Effector memory CD4-positive, alpha-beta T cell (primary cell): ENCODE measurements around the gene TIAM2.
A peak's percentile ranks its signal among the peaks of the same experiment; 100 is the strongest.
"Not testable (repeated sequence)": the region's sequence is repeated elsewhere in the genome, so short reads cannot be mapped to it uniquely, and the experiment has no call there.

Experiments used
- DNase-seq, 3 donors: peaks; one replicate each; pipeline ENCODE4 v3.0.0-alpha.2; 2020
- H3K27ac ChIP-seq: 2 replicates; pipeline ENCODE4 v1.7.0; 2013; ENCODE audit warnings: mild to moderate bottlenecking, low read length, moderate library complexity; ENCODE audit not compliant: insufficient read depth, poor library complexity, severe bottlenecking
- H3K27me3 ChIP-seq: replicated peaks from 2 replicates; pipeline ENCODE4 v1.7.0; 2013; ENCODE audit warnings: mild to moderate bottlenecking, low read length; ENCODE audit not compliant: insufficient read depth, control insufficient read depth, poor library complexity, severe bottlenecking
- H3K36me3 ChIP-seq: 2 replicates; pipeline ENCODE4 v1.7.0; 2013; ENCODE audit warnings: mild to moderate bottlenecking, low read length, moderate library complexity; ENCODE audit not compliant: control insufficient read depth, insufficient read depth
- H3K4me1 ChIP-seq: 2 replicates; pipeline ENCODE4 v1.7.0; 2013; ENCODE audit warnings: low read length, mild to moderate bottlenecking; ENCODE audit not compliant: control insufficient read depth, insufficient read depth, poor library complexity, severe bottlenecking
- H3K4me3 ChIP-seq: 2 replicates; pipeline ENCODE4 v1.7.0; 2013; ENCODE audit warnings: low read length, low read depth, mild to moderate bottlenecking; ENCODE audit not compliant: insufficient read depth, poor library complexity, severe bottlenecking
- H3K9me3 ChIP-seq: 2 replicates; pipeline ENCODE4 v1.7.0; 2013; ENCODE audit warnings: mild to moderate bottlenecking, low read length, moderate library complexity; ENCODE audit not compliant: control insufficient read depth

The TIAM2 gene

DNA sequence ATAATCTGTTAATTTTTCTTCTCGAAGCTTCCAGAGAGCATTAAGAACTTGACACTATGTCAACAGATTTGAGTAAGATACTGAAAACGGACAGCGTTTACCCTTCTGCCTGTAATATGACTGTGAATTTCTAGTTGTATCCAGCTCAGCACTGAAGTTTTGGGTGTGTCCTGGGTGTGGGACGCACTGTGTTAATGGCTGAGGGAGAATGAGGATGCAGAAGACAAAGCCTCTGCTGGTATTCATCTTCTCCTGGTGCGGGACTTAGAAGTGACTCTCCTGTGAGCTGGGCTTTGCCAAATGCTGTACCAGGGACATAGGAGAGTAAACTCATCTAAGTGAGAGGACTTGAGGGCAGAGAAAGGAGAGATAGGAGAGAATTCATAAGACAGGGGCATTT is 178.4 kb downstream of the TIAM2 start:
- Histone ChIP-seq H3K4me1 (peaks cover 12% of the 10 kb centered on the region), H3K4me3 (no peak overlapping the region), H3K9me3 (no peaks in the 10 kb centered on the region), H3K27me3 (no peaks in the 10 kb centered on the region), H3K36me3 (no peaks in the 10 kb centered on the region), H3K27ac (no peak overlapping the region)
- DNase-seq, result no peak

DNA sequence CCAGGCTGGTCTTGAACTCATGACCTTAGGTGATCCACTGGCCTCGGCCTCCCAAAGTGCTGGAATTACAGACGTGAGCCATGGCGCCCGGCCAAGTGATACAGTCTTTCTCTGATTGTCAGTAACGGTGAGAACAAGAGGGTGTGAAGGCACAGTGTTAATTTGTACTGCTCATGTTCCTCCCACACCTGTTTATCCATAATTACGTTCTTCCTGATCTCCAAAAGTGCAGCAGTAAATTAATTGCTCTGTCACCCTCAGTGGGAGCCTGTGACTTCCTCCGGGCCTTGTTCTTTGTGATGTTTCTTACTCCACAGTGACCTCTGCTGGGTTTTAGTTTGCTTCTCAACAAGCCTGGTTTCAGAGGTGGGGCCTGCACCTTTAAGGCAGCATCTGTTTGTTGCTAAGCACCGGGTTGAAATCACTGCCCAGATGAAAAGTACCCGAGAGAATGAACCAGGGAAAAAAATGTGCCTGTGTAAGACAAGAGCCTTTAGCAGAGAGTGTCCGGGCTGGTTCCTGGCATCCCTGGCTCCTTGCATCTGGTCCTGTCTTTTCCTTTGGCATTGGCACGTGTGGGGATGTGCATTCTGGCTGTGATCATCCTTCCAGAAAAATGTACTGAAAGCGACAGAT is 179.6 kb downstream of the TIAM2 start:
- Histone ChIP-seq H3K36me3 (no peaks in the 10 kb centered on the region), H3K27ac (no peak overlapping the region), H3K4me1 (peaks cover 12% of the 10 kb centered on the region), H3K9me3 (no peaks in the 10 kb centered on the region), H3K4me3 (no peak overlapping the region), H3K27me3 (no peaks in the 10 kb centered on the region)
- DNase-seq, result peak; percentile 14 to 41 (median 24)

DNA sequence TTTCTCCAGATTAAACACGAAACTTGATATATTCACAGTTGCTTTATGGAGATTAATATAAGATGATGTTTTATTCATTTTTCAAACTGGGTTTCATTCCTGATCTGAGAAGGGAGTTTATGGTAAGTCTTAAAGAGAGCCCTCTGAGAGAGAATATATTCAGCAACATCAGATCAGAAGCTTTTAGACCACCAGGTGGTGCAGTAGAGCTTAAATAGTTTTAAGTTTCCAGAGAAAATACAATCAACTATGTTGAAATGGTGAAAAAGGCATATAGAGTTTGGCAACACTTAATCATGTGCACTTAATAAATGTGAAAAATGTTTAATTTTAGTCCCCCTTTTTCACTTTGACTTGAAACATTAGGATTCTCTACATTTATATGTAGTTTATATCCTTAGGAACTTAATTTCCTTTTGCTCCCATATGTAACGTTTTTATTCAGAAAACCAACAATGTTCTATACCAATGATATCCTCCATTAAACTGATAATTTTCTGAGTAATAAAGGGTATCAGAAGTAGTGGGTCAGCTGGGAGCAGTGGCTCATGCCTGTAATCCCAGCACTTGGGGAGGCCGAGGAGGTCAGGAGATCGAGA is 182.3 kb downstream of the TIAM2 start:
- DNase-seq, result no peak

DNA sequence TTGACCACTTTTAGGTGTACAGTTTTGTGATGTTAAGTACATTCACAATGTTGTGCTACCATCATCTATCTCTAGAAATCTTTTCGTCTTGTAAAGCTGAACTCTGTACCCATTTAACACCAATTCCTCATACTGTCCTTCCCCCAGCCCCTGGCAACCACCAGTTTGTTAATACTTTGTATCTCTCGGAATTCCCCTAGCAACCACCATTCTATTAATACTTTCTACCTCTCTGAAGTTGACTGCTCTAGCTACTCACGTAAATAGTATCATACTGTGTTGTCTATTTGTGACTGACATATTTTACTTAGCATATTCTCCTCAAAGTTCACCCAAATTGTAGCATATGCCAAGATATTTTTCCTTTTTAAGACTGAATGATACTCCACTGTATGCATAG is 186.4 kb downstream of the TIAM2 start:
- Histone ChIP-seq H3K4me1 (peaks cover 4% of the 10 kb centered on the region), H3K9me3 (no peaks in the 10 kb centered on the region), H3K27ac (no peak overlapping the region), H3K36me3 (no peaks in the 10 kb centered on the region), H3K4me3 (no peak overlapping the region), H3K27me3 (no peaks in the 10 kb centered on the region)
- DNase-seq, result no peak

More for the DNA sequence above, 182.3 kb downstream of the TIAM2 start:
- H3K27ac ChIP-seq, result no peak overlapping the region
- H3K4me3 ChIP-seq, result no peak overlapping the region
- no peaks in the 10 kb centered on the region for H3K4me1 ChIP-seq
- no peaks in the 10 kb centered on the region for H3K27me3 ChIP-seq
- H3K9me3 ChIP-seq, result no peaks in the 10 kb centered on the region
- no peaks in the 10 kb centered on the region for H3K36me3 ChIP-seq

DNA sequence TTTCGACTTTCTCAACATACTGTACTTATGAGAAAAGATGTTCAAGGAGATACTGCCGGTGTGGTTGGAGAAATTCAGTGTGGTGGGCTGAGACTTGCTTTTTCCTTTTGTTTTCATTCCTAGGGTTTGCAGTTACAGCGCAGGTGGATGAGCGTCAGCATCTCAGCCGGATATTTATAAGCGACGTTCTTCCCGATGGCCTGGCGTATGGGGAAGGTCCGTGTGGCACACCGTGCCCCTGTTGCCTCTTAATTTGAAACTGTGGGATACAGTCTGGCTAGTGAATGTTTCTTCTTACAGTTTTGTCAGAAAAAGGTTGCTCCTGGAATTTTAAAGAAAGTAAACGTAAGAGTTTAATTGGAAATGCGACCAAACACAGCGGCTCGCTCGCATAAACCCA is 187.0 kb downstream of the TIAM2 start:
- Histone ChIP-seq H3K27ac (no peak overlapping the region), H3K4me1 (peaks cover 4% of the 10 kb centered on the region), H3K9me3 (no peaks in the 10 kb centered on the region), H3K36me3 (no peaks in the 10 kb centered on the region), H3K4me3 (no peak overlapping the region), H3K27me3 (no peaks in the 10 kb centered on the region)
- no peak for DNase-seq

DNA sequence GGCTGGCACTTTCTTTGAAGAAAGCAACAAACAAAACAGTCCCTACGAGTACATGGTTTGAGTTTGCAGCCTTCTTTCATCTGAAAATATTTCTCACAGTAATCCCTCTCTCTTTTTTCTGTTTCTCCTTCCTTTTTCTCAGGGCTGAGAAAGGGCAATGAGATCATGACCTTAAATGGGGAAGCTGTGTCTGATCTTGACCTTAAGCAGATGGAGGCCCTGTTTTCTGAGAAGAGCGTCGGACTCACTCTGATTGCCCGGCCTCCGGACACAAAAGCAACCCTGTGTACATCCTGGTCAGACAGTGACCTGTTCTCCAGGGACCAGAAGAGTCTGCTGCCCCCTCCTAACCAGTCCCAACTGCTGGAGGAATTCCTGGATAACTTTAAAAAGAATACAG is 188.0 kb downstream of the TIAM2 start:
- no peak overlapping the region for H3K4me3 ChIP-seq
- H3K36me3 ChIP-seq, result no peaks in the 10 kb centered on the region
- H3K27ac ChIP-seq, result no peak overlapping the region
- no peaks in the 10 kb centered on the region for H3K9me3 ChIP-seq
- no peaks in the 10 kb centered on the region for H3K27me3 ChIP-seq
- no peak for DNase-seq
- H3K4me1 ChIP-seq, result peaks cover 4% of the 10 kb centered on the region

DNA sequence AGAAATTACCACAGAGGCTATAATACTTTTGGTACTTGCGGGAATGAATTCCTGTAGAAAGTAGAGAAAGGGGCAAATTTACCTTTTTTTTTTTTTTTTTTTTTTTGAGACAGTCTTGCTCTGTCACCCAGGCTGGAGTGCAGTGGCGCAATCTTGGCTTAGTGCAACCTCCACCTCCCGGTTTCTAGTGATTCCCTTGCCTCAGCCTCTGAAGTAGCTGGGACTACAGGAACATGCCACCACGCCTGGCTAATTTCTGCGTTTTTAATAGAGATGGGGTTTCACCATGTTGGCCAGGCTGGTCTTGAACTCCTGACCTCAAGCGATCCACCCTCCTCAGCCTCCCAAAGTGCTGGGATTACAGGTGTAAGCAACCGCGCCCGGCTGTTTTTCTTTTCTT is 189.9 kb downstream of the TIAM2 start:
- not testable (repeated sequence) for DNase-seq, H3K9me3 ChIP-seq, H3K36me3 ChIP-seq, H3K4me1 ChIP-seq, H3K4me3 ChIP-seq, H3K27ac ChIP-seq, H3K27me3 ChIP-seq

DNA sequence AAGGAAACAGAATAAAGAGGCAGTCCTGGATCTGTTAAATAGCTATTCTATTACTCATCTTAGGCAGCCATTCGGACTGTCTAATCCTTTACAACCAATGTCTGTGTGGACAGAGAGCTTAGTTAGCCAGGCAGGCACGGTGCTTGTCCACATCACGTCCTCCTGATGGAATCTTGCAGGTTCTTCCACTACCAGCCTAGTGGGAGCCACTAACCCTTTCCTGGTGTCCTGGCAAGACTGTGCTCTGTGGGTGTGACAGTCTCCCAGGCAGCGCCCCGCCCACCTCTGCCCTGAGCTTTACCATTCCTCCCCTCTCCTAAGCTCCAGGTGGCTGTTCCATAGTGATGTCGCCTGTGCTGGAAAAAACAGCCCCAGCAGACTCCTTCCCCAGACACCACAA is 190.4 kb downstream of the TIAM2 start:
- Histone ChIP-seq H3K9me3 (no peaks in the 10 kb centered on the region), H3K4me3 (no peak overlapping the region), H3K27me3 (no peaks in the 10 kb centered on the region), H3K27ac (no peak overlapping the region), H3K36me3 (no peaks in the 10 kb centered on the region), H3K4me1 (peaks cover 10% of the 10 kb centered on the region)
- DNase-seq, result no peak

DNA sequence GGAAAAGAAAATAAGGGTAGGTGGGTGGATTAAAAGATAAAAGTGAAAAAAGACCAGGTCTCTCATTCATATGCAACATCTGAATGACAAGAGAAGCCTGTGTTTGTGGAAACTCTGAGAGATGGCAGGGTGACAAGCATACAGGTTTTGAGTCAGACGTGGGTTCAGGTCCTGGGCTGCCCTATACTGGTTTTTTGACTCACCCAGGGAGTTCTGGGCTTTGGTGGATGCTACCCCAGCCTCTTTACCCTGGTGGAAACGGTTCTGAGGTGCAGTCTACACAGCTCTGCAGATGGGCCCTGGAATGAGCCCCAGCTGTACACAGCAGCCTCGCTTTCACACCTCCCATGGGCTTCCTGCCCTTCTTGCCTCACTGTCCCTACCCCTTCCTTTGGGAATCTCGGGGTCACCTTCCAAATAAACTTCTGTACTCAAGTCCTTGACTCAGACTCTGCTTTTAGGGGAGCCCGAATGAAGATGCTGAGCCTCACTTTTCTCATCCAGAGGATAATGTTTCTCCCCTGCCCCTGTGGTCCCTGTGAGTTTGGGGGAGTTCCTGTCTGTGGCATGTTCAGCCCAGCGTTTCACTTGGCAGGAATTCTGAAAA is 191.0 kb downstream of the TIAM2 start:
- H3K27me3 ChIP-seq, result no peaks in the 10 kb centered on the region
- no peak overlapping the region for H3K4me3 ChIP-seq
- peaks cover 10% of the 10 kb centered on the region for H3K4me1 ChIP-seq
- no peak for DNase-seq
- no peaks in the 10 kb centered on the region for H3K9me3 ChIP-seq
- H3K36me3 ChIP-seq, result no peaks in the 10 kb centered on the region
- H3K27ac ChIP-seq, result no peak overlapping the region

DNA sequence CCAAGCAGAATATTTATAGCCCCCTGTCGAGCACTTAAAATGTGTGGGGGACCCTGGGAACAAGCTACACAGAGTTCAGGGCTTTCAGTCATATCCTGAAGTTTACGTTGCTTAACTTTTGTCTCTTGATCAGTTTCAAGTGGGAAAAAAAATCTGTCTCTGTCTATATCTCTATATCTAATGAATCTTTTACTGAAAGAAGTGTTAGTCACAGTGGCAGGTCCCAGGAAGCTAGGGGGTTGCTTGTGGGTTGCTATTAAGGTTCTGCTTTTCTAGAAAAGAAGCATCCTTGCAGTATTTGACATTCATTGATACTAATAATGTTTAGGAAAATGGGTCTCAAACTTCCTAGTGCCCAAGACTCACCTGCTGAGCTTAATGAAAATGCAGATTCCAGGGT is 192.0 kb downstream of the TIAM2 start:
- Histone ChIP-seq H3K36me3 (no peaks in the 10 kb centered on the region), H3K4me3 (no peak overlapping the region), H3K27ac (no peak overlapping the region), H3K4me1 (peaks cover 10% of the 10 kb centered on the region), H3K27me3 (no peaks in the 10 kb centered on the region), H3K9me3 (no peaks in the 10 kb centered on the region)
- no peak for DNase-seq
